ENCODE results near the gene GALNTL6.

- TF ChIP-seq SUZ12 (IDR thresholded peaks at IDR 0.05; ENCODE audit: extremely low read depth, insufficient read depth, insufficient read length) = no peak
- no peak for TF ChIP-seq ZNF274 (IDR thresholded peaks at IDR 0.05; ENCODE audit: low read depth, low read length)
Observed at GRCh38 chr4:172950990-172951389, 1137.8 kb downstream of the GALNTL6 start.
